Amniotic stem cell (primary cell): Measurements from ENCODE around the gene CARD9.
"Not testable (repeated sequence)": the region's sequence is repeated elsewhere in the genome, so short reads cannot be mapped to it uniquely, and the experiment has no call there.

Experiments
- DNase-seq: peaks from one replicate; lab custom pipeline; 2025; lab: John Stamatoyannopoulos, UW

CARD9 gene

GRCh38 chr9:136373300-136374182, at the start of gene CARD9:
TSS of gene CARD9 (minus strand) at chr9:136373669. CDS start at chr9:136372078, 1,591 bp downstream.
- DNase-seq, result no peak

GRCh38 chr9:136422876-136423275, 49.4 kb upstream of the CARD9 start:
- no peak for DNase-seq

GRCh38 chr9:136421791-136422190, 48.3 kb upstream of the CARD9 start:
- no peak for DNase-seq

- no peak for DNase-seq
Measured at GRCh38 chr9:136419092-136419420, 45.6 kb upstream of the CARD9 start.

GRCh38 chr9:136418182-136419091, 45.0 kb upstream of the CARD9 start:
- no peak for DNase-seq

GRCh38 chr9:136416914-136417313, 43.4 kb upstream of the CARD9 start:
- DNase-seq, result no peak

- no peak for DNase-seq
Measured at GRCh38 chr9:136416427-136416826, 43.0 kb upstream of the CARD9 start.

GRCh38 chr9:136412962-136413361, 39.5 kb upstream of the CARD9 start:
- no peak for DNase-seq

GRCh38 chr9:136411378-136411777, 37.9 kb upstream of the CARD9 start:
- DNase-seq, result no peak

GRCh38 chr9:136410500-136411287, 37.2 kb upstream of the CARD9 start, which contains the start of the genes ENTR1 and PMPCA:
TSS of gene ENTR1 (minus strand) at chr9:136410614. CDS start at chr9:136410397, 217 bp downstream.
TSS of gene PMPCA (plus strand) at chr9:136410658. CDS start at chr9:136410669, 11 bp downstream.
- DNase-seq, result peak; percentile 80

- DNase-seq, result no peak
Measured at GRCh38 chr9:136409557-136410455, 36.3 kb upstream of the CARD9 start.

- no peak for DNase-seq
Measured at GRCh38 chr9:136407911-136408310, 34.4 kb upstream of the CARD9 start.

GRCh38 chr9:136407061-136407460, 33.6 kb upstream of the CARD9 start:
- not testable (repeated sequence) for DNase-seq

GRCh38 chr9:136405904-136406303, 32.4 kb upstream of the CARD9 start:
- not testable (repeated sequence) for DNase-seq

- no peak for DNase-seq
Measured at GRCh38 chr9:136405481-136405880, 32.0 kb upstream of the CARD9 start.

- no peak for DNase-seq
Measured at GRCh38 chr9:136404801-136405136, 31.3 kb upstream of the CARD9 start.

GRCh38 chr9:136403915-136404800, 30.7 kb upstream of the CARD9 start:
- DNase-seq, result no peak

GRCh38 chr9:136403538-136403914, 30.1 kb upstream of the CARD9 start:
- DNase-seq, result no peak

GRCh38 chr9:136402067-136402466, 28.6 kb upstream of the CARD9 start:
- DNase-seq, result no peak
